Stimulated activated CD8-positive, alpha-beta memory T cell treated with anti-CD3 and anti-CD28 coated beads, Interleukin-12 subunit alpha, Interleukin-12 subunit beta, amount 100 ng/mL, for 4 hours (primary cell): Measurements from ENCODE around the gene SLC35E4.
"Not testable (repeated sequence)": the region's sequence is repeated elsewhere in the genome, so short reads cannot be mapped to it uniquely, and the experiment has no call there.

ENCODE experiments used
- DNase-seq: peaks from one replicate; pipeline ENCODE4 v3.0.0-alpha.2; 2020; ENCODE audit warnings: low read depth

SLC35E4 gene

GRCh38 chr22:30612789-30613188 is 22.8 kb upstream of the SLC35E4 start:
- no peak for DNase-seq

DNA sequence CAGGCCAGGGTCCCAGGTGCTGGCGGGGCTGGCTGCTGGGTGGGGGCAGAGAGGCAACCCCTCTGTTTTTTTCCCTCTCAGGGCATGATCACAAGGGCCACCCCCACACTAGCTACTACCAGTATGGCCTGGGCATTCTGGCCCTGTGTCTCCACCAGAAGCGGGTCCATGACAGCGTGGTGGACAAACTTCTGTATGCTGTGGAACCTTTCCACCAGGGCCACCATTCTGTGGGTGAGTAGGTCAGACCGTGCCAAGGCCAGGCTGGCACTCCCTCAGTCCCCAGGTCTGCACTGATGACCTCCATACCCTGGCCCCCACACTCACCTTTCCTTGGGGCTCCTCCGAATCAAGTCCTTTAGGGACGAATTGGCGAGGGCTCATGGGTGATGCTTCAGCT is 21.3 kb upstream of the SLC35E4 start:
- DNase-seq, result no peak

DNA sequence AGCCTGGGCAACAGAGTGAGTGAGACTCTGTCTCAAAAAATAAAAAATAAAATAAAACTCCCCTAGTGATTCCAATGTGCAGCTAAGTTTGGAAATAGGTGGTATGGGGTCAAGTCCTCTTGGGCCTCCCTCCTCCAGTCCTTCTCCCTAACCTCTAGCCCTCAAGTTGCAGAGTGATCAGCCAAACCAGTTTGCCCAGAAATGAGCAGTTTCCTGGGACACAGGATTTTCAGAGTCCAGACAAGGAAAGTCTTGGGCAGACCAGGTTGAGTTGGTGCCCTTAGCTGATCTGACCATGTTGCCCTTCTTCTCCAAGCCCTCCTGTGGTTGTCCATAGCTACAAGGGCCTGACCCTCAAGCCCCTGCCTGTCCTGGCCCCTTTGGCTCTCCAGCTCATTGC is 20.7 kb upstream of the SLC35E4 start:
- DNase-seq, result no peak

DNA sequence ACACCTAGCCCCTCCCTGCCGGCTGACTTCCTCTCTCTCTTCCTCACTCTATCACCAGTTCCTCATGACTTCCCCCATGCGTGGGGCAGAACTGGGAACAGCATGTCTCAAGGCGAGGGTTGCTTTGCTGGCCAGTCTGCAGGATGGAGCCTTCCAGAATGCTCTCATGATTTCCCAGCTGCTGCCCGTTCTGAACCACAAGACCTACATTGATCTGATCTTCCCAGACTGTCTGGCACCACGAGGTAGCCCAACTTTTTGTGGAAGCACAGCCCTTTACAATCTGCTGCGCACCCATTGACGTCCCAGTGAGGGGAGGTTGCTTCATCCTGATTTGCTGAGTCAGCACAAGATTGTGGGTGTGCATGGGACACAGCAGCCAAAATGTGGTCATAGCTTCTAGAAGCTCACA is 20.0 kb upstream of the SLC35E4 start:
- DNase-seq, result no peak

DNA sequence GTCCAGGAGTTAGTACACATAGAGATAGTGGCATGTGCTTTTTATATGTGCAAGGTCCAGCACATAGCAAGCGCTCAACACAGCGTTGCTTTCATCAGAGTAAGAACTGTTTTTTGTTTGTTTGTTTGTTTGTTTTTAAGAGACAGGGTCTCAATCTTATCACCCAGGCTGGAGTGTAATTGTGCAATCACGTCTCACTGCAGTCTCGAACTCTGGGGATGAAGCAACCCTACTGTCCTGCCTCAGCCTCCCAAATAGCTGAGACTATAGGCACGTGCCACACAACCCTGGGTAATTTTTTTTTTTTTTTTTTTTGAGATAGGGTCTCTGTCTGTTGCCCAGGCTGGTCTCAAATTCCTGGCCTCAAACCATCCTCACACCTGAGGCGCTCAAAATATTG is 17.8 kb upstream of the SLC35E4 start:
- no peak for DNase-seq

DNA sequence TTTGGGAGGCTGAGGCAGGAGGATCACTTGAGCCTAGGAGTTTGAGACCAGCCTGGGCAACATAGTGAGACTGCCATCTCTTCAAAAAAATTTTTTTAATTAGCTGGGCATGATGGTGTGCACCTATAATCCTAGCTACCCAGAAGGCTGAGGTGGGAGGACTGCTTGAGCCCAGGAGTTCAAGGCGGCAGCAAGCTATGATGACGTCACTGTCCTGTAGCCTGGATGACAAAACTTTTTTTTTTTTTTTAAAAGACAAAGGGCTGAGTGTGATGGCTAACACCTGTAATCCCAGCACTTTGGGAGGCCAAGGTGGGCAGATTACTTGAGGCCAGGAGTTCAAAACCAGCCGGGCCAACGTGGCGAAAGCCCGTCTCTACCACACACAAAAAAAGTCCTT is 15.7 kb upstream of the SLC35E4 start:
- DNase-seq, result not testable (repeated sequence)

- DNase-seq, result no peak
These were observed 9.2 kb upstream of the SLC35E4 start for GRCh38 chr22:30626413-30626812.

DNA sequence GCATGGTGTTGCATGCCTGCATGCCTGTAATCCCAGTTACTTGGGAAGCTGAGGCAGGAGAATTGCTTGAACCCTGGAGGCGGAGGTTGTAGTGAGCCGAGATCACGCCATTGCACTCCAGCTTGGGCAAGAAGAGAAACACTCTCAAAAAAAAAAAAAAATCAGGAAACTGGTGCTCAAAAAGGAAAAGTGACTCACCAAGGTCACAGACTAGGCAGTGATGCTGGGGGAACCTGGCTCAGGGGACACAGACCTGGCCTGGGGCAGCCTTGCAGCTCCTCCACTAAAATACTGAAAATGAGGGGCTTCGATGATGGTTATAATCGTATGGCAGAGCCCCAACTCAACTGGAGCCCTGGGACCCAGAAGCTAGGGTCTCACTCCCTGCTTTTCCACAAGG is 8.1 kb upstream of the SLC35E4 start:
- no peak for DNase-seq

GRCh38 chr22:30628491-30628890 is 7.1 kb upstream of the SLC35E4 start:
- DNase-seq, result no peak

DNA sequence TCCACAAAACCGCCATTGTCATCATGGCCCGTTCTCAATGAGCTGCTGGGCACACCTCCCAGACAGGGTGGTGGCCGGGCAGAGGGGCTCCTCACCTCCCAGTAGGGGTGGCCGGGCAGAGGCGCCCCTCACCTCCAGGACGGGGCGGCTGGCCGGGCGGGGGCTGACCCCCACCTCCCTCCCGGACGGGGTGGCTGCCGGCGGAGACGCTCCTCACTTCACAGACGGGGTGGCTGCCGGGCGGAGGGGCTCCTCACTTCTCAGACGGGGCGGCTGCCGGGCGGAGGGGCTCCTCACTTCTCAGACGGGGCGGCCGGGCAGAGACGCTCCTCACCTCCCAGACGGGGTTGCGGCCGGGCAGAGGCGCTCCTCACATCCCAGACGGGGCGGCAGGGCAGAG is 4.1 kb upstream of the SLC35E4 start:
- not testable (repeated sequence) for DNase-seq

DNA sequence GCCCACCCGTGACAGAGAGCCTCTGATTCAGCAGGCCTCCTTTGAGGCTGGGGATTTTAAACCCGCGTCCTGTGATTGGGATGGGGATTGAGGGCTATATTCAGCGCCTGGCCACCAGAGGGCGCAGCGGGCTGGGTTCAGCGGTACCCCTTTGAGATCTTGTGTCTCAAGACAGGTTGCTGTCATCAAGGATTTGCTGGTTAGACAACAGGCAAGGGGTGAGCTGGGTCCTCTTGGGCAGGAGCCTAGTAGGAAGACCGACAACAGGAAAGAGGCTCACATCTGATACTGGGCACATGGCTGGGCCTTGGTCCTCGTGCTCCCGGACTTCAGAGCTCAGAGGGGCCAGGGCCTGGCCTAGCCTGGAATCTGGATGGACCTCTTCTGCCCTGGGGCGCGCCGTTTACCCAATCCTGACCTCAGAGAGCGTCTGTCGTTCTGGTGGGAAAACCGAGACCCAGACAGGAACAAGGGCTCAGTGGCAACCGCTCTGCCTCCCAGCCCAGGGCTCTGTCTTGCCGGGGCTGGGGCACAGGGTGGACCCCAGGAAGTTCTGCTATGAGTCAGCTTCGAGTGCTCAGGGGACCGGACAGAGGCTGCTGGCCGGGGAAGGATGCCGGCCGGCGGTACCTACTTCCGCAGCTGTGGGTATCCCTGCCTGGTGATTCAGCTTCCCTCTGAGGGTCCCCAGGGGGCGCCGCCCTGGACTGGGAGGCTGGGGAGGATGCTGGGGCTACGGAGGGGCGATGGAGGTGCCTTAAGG is 929 bp upstream of the SLC35E4 start:
- peak; percentile 80 for DNase-seq

GRCh38 chr22:30636226-30637077 is 871 bp downstream of the SLC35E4 start:
- peak; percentile 13 for DNase-seq

DNA sequence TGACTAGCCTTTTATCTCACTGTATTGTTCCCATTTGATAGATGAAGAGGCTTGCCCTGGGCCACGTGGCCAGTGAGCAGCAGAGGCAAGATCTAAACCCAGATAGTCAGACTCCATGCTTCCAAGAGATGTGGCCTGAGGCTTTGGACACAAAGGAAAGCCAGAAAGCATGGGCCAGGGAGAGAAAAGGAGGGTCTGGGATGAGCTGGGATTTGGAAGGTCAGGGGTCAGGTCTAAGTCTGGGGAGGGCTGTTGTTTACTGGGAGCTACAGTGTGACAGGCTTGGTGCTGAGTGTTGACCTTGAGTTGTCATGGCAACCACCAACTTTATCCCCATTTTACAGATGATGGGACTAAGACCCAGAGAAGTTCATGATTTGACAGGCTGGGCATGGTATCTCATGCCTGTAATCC is 2.1 kb downstream of the SLC35E4 start:
- DNase-seq, result no peak

- DNase-seq, result no peak
These were observed 4.8 kb downstream of the SLC35E4 start for GRCh38 chr22:30640361-30640760.

- DNase-seq, result no peak
These were observed 5.4 kb downstream of the SLC35E4 start for GRCh38 chr22:30640839-30641430.

DNA sequence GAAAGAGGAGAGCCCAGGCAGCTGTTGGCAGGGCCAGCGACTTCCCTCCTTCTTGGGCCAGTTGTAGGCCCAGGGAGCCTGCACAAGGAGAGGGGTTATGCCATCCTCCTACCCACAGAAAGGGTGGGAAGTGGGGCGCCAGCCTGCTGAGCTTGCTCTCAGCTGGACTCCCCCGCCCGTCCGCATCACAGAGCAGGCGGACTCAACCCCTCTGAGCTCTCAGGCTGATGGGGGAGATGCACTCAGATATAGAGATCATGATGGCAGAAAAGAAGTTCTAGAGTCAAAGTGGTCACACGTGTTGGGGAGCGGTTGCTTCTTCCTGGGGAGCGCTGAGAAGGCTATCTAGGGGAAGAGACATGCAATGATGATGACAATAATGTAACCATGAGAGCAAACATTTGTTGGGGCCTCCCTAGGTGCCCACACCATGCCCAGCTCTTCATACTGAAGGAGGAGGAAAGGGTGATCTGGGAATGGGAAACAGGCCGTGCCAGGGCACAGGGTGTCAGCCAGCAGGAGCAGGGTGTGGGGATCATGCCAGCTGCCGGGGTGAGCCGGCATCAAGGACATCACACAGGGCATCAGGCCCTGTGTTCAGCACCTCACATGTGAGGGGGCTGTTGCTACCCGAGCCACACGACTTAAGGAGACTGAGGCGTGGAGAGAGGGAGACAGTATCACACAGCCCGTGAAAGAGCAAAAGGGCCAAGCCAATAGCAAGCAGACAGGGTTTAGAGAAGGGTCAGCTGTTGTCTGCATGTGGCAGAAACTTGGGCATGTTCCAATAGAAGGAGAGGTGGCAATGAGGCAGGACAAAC is 7.7 kb downstream of the SLC35E4 start:
- DNase-seq, result no peak

- no peak for DNase-seq
These were observed 11.1 kb downstream of the SLC35E4 start for GRCh38 chr22:30646518-30647160.

GRCh38 chr22:30647536-30647935 is 12.0 kb downstream of the SLC35E4 start:
- no peak for DNase-seq

DNA sequence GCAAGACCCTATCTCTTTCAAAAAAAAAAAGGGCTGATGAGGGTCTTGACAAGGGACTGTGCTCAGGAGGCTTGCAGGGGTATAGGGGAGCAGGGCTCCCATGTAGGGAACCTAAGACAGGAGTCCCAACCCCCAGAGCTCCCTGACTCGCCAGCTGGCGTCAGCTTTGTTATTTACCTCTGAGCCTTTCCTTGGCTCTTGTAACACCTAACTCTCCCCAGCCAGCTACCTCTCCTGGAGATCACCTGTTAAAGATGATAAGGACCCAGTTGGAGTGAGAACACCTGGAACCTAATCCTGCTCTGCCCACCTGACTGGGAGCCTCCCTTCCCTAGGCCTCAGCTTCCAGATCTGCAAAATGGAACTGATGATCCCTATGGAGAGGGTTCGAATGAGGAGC is 13.2 kb downstream of the SLC35E4 start:
- no peak for DNase-seq

GRCh38 chr22:30649430-30650007 is 13.9 kb downstream of the SLC35E4 start:
- peak; percentile 78 for DNase-seq

- no peak for DNase-seq
These were observed 15.0 kb downstream of the SLC35E4 start for GRCh38 chr22:30650508-30651116.
